Measurements from ENCODE around the gene PTOV1.

The PTOV1 gene

DNA sequence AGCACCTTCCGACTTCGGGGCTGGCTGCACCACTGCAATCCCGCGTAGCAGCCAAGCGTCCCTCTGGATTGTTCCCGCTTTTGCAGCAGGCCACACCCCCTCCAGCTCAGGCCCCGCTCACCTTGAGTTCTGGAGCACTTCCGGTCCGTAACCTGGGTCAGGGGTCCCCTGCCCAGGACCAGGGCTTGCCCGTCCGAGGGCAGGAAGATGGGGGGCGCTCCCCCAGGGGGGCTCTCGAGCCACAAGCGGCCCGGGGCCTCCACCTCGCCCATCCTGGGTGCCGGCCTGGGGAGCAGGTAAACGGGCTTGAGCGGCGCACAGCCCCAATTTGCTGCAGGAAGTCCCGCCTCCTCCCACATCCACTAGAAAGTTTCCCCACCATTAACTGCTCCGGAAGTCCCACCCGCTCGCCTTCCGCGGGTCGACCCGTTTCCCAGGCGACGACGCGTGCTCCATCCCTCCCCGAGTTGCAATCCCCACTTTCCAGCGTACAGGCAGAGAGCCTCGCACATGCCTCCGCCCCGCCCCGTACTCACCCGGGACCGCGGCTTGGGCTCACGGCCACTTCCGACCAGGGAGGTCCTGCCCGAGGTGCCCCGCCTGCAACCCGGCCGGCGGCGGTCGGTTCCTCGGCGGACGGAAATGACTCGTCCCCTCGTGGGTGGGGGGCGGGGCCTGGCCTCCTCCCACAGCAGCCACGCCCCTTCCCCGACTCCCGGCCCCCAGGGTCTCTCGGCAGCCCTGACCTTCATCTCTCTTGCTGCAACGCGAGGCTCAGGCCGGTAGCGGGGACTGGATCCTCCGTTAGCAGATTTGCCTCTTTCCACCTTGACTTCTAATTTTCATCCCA lies 16.2 kb downstream of the PTOV1 start, which contains the start of gene PNKP:
TSS of gene PNKP (minus strand) at position 644 of the 850 bp plus-strand sequence. CDS start at position 272, 372 bp downstream.
- TF ChIP-seq CTCF (IDR thresholded peaks at IDR 0.05; ENCODE audit: extremely low read depth, missing control alignments), result no peak
- peak; percentile 96 for DNase-seq (ENCODE audit: low spot score)

GRCh38 chr19:49869009-49869483 lies 18.1 kb downstream of the PTOV1 start:
- no peak for DNase-seq (ENCODE audit: low spot score)
- TF ChIP-seq CTCF (IDR thresholded peaks at IDR 0.05; ENCODE audit: extremely low read depth, missing control alignments), result no peak

DNA sequence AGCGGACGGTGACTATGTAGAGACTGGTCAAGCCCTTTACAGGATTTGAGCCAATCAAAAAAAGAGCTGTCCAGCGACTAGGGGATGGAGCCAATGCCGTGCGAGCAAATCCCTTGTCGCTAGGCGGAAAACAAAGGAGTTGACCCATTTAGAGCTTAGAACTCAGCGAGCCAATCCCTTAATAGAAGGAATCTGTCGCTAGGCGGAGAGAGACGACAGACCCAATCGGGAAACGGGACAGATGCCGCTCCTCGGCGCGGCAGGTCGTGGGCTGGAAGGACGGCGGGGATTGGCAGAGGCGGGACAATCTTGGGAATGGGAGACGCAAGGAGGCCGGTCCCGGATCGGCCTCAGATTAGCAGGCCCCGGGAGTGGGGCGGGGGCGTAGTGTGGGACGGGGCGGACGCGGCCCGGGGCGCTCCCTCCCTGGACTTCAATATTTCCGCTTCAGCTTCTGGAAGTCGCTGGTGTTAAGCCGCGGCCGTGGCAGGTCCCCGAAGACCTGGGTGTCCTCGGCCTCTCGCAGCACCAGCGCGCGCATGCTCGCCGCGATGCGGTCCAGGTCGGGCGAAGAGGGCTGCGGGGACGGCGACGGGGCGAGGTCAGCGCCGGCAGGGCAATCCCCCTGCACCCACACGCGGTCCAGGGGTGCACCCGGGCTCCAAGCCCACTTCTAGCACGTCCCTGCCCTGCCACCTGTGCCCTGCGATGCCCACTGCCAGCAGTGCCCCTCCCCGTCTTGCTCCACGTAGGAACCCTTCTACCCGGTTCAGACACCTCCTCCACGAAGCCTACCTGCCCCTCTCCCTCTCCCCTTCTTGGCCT lies 18.7 kb downstream of the PTOV1 start:
- TF ChIP-seq CTCF (IDR thresholded peaks at IDR 0.05; ENCODE audit: extremely low read depth, missing control alignments), result no peak
- peak; percentile 93 for DNase-seq (ENCODE audit: low spot score)

DNA sequence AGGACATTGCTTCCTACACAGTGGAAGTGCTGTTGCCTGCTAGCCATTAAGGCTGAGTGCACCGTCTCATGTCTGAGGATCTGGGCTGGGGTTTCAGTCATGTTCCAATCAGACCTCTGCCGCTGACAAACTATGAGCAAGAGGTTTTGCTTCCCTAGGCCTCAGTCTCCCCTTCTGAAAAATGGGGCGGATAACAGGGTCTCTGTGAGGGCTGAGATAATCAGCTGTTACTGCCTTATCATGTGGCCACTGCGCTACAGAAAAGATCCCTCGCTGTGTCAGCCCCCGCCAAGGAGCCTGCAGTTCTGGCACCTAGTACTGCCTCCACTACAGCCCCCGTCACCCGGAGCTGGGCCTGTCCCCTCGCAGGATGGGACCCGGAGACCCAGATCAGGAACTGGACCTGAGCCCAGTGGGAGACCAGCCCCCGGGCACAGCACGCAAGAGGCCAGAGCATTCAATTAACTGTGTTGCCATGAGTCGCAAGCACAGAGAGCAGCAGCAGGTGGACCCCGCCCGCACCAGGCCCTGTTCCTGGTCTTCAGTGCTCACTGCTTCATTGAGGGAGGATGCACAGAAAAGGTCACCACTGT lies 19.4 kb downstream of the PTOV1 start:
- no peak for TF ChIP-seq CTCF (IDR thresholded peaks at IDR 0.05; ENCODE audit: extremely low read depth, missing control alignments)
- no peak for DNase-seq (ENCODE audit: low spot score)

GRCh38 chr19:49871349-49871985 lies 20.5 kb downstream of the PTOV1 start:
- DNase-seq (ENCODE audit: low spot score), result no peak

More at GRCh38 chr19:49871349-49871985, 20.5 kb downstream of the PTOV1 start:
- TF ChIP-seq CTCF (IDR thresholded peaks at IDR 0.05; ENCODE audit: extremely low read depth, missing control alignments), result no peak

Data from GM20000 (cell line).